Sciatic nerve (tissue), 1 donor: ENCODE data around the gene AVPI1. TPM values are rescaled to one million over a fixed set of nuclear protein-coding genes. Genes with fewer than 3 reads are reported as not detected.

Experiments
- total RNA-seq: library from RNA; stranded (reverse); fragmentation: NEBNext Ultra II Directional; extraction: Animal tissue kit (Norgen Biotek cat#: 25700); gene quantifications from one replicate; pipeline ENCODE4 v1.2.1, GENCODE V29; 2021
- donor health status: DM: no; HTN: no; CAD: no.

The AVPI1 gene
- total RNA-seq, 1 donor from 2014 or later: 41.8 TPM

Other genes starting within 250 kb of the AVPI1 start
- gene EXOSC1, start 241.2 kb downstream of the AVPI1 start, total RNA-seq: 37.0 TPM
- gene ZDHHC16, start 241.1 kb downstream of the AVPI1 start, total RNA-seq: 32.1 TPM
- 65.9 TPM for gene MMS19, start 188.8 kb downstream of the AVPI1 start, total RNA-seq
- 8.1 TPM for gene UBTD1, start 188.3 kb downstream of the AVPI1 start, total RNA-seq
- gene ANKRD2, start 114.5 kb downstream of the AVPI1 start, total RNA-seq: not detected
- gene HOGA1, start 102.9 kb downstream of the AVPI1 start, total RNA-seq: 4.1 TPM
- not detected for gene C10orf62, start 97.5 kb downstream of the AVPI1 start, total RNA-seq
- gene MORN4, start 53.7 kb downstream of the AVPI1 start, total RNA-seq: 9.9 TPM
- 16.1 TPM for gene PI4K2A, start 46.6 kb downstream of the AVPI1 start, total RNA-seq
- gene MARVELD1, start 26.5 kb upstream of the AVPI1 start, total RNA-seq: 59.5 TPM
- 32.9 TPM for gene ZFYVE27, start 49.9 kb upstream of the AVPI1 start, total RNA-seq
- gene SFRP5, start 84.8 kb upstream of the AVPI1 start, total RNA-seq: 292 TPM
- 4.6 TPM for gene GOLGA7B, start 162.6 kb upstream of the AVPI1 start, total RNA-seq